Right cardiac atrium (tissue), 5 donors: ENCODE data around the gene LETM1. TPM values are rescaled to one million over a fixed set of nuclear protein-coding genes. Genes with fewer than 3 reads are reported as not detected.

ENCODE experiments used
- ATAC-seq, 2 donors: fragments of 200-7000 bp; cut with Tn5 transposase; one replicate each; pipeline versions ENCODE4 v1.8.0 to v1.9.1; 2020; ENCODE audit warnings: moderate library complexity in 2 of 2, mild to moderate bottlenecking in 1 of 2
- DNase-seq, 3 donors: peaks; one replicate each; pipeline ENCODE4 v3.0.0-alpha.2; 2020
- H3K27ac ChIP-seq: one replicate; pipeline ENCODE4 v1.5.1; 2013; ENCODE audit warnings: mild to moderate bottlenecking, low read length, control low read depth, moderate library complexity
- H3K27me3 ChIP-seq: one replicate; pipeline ENCODE4 v1.6.1; 2013; ENCODE audit not compliant: control insufficient read depth, insufficient read depth
- H3K4me1 ChIP-seq: one replicate; pipeline ENCODE4 v1.6.1; 2013; ENCODE audit warnings: low read length; ENCODE audit not compliant: control insufficient read depth, insufficient read depth
- H3K4me3 ChIP-seq: one replicate; pipeline ENCODE4 v1.5.1; 2013; ENCODE audit warnings: low read length, control low read depth
- H3K9me3 ChIP-seq: one replicate; pipeline ENCODE4 v1.6.1; 2013; ENCODE audit warnings: low read length; ENCODE audit not compliant: control insufficient read depth
- WGBS: extraction: QIAGEN DNeasy Blood & Tissue Kit; methylation state at CpG from one replicate; pipeline ENCODE4 v1.1.7; 2013; 5-methylcytosine and 5-hydroxymethylcytosine counted together
- intact Hi-C, 4 donors: fragments of 100-400 bp; cut with DNase I; formaldehyde crosslinking; loops; one replicate each; pipeline versions ENCODE4 v1.11.0 to v1.14.0; 2022 to 2023
- polyA plus RNA-seq: library from polyadenylated mRNA; stranded (reverse); fragments of 200-250 nt; gene quantifications from one replicate; pipeline ENCODE4 v1.2.3, GENCODE V29; 2013
- total RNA-seq, 4 donors: library from RNA; stranded (reverse); fragmentation: NEBNext Ultra II Directional; extraction: Animal tissue kit (Norgen Biotek cat#: 25700); gene quantifications; one replicate each; pipeline ENCODE4 v1.2.1, GENCODE V29; 2021
- donor health status: healthy with polysubstance abuse.
- donor health status: DM: no; HTN: yes; CAD: no.
- donor health status: DM: no; HTN: no; CAD: no.
- donor health status: DM: no; HTN: yes; CAD: no; lungs with severe emphysema.
- donor health status: DM: yes; HTN: yes; CAD: no.

Gene LETM1
- total and polyA plus RNA-seq, 5 donors: 19.3 to 41.7 (median 37.7) TPM

GRCh38 chr4:1873291-1873690 lies 17.3 kb upstream of the LETM1 start:
- ATAC-seq (no peak), DNase-seq (no peak)
- Histone ChIP-seq H3K4me1 (peaks cover 6% of the 10 kb centered on the region), H3K4me3 (no peak overlapping the region), H3K9me3 (no peaks in the 10 kb centered on the region), H3K27ac (no peak overlapping the region), H3K27me3 (no peaks in the 10 kb centered on the region)
- intact Hi-C loops: no loop called here
- WGBS: 78% methylated on average over 4 of the region's 4 CpGs

DNA sequence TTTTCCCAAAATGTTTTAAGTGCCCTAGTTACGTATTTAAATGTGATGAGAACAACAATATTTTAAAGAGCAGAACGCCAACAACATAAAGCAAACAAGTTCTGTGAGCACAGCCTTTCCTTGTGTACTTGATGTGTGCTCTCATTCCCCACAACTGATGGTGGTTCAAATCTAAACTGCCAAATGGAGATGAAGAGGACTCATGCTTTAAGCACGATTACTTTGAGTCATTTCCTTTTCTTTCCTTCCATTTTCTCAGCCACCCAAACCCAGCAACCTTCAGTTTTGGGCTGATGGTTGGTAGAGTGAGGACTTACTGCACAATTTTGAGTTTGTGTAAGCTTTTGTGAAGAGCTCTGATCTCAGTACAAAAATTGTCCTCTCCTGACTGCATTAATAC lies 16.9 kb upstream of the LETM1 start:
- no peaks in the 10 kb centered on the region for H3K9me3 ChIP-seq
- no peaks in the 10 kb centered on the region for H3K27me3 ChIP-seq
- 46% methylated on average over 3 of the region's 3 CpGs for WGBS
- DNase-seq (no peak), ATAC-seq (no peak)
- peaks cover 6% of the 10 kb centered on the region for H3K4me1 ChIP-seq
- no peak overlapping the region for H3K4me3 ChIP-seq
- intact Hi-C loops: no loop called here
- no peak overlapping the region for H3K27ac ChIP-seq

GRCh38 chr4:1871471-1872021 lies 15.6 kb upstream of the LETM1 start:
- Histone ChIP-seq H3K4me3 (peak overlapping the region; percentile 98), H3K9me3 (no peaks in the 10 kb centered on the region), H3K4me1 (peaks cover 6% of the 10 kb centered on the region), H3K27ac (peak overlapping the region; percentile 6), H3K27me3 (no peaks in the 10 kb centered on the region)
- under 1% methylated on average over 79 of the region's 79 CpGs for WGBS
- ATAC-seq (peak; percentile 8 to 17), DNase-seq (peak in 1 of 3 donors; percentile 47)
- intact Hi-C loops: no loop called here

GRCh38 chr4:1870578-1871443 lies 14.9 kb upstream of the LETM1 start, which contains the start of gene NSD2:
Gene NSD2 (plus strand): TSS chr4:1871393. CDS start chr4:1900655, 29,262 bp downstream.
- H3K27me3 ChIP-seq: no peaks in the 10 kb centered on the region
- peak; percentile 85 to 90 for ATAC-seq
- peak; percentile 91 to 96 (median 96) for DNase-seq
- under 1% methylated on average over 154 of the region's 155 CpGs for WGBS
- peaks cover 6% of the 10 kb centered on the region for H3K4me1 ChIP-seq
- intact Hi-C loops: no loop called here
- peak within 1 kb of the TSS; percentile 98 for H3K4me3 ChIP-seq
- peak within 1 kb of the TSS; percentile 80 for H3K27ac ChIP-seq
- no peaks in the 10 kb centered on the region for H3K9me3 ChIP-seq

DNA sequence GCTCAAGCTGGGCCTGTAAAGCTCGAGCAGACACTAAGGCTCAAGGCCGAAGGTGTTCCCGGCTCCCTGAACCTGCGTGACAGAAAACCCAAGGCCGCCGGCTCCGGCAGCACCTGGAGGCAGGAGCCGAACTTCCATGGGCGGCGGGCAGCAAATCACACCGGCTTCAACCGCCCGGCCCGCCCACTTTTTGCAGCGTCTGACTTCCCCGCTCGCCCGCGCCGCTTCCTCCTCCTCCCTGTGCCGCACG lies 14.3 kb upstream of the LETM1 start:
- Histone ChIP-seq H3K9me3 (no peaks in the 10 kb centered on the region), H3K4me3 (peak overlapping the region; percentile 98), H3K27me3 (no peaks in the 10 kb centered on the region), H3K4me1 (peaks cover 6% of the 10 kb centered on the region), H3K27ac (peak overlapping the region; percentile 80)
- DNase-seq (peak; percentile 84 to 94 (median 93)), ATAC-seq (peak; percentile 85 to 86)
- WGBS: under 1% methylated on average over 22 of the region's 22 CpGs
- intact Hi-C loops: no loop called here

DNA sequence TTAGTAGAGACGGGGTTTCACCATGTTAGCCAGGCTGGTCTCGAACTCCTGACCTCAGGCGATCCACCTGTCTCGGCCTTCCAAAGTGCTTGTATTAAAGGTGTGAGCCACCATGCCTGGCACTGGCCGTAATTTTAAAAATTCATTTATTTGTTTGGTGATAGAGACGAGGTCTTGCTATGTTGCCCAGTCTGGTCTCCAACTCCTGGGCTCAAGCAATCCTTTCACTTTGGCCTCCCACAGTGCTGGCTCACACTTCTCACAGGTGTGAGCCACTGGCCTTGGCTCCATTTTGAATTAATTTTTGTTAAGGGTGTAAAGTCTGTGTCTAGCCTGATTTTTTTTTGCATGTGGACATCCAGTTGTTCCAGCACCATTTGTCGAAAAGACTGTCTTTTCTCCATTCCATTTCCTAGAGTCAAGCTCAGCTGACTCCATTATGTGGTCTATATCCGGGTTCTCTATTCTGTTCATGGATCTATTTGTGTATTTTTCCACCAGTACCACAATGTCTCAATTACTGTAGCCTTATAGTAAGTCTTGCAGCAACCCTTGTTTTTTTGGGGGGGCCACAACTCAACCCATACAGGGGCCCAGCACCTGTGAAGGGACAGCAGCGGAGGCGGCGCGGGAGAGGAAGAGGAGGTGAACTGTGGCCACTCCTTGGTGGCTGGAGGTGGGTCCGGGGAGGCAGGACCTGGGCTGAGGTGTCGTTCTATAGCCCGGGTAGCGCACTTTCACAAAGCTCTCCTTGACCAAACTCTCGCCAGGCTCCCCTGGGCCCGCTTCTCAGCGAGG lies 13.8 kb upstream of the LETM1 start:
- Histone ChIP-seq H3K4me3 (peak overlapping the region; percentile 98), H3K9me3 (no peaks in the 10 kb centered on the region), H3K4me1 (peaks cover 6% of the 10 kb centered on the region), H3K27ac (peak overlapping the region; percentile 80), H3K27me3 (no peaks in the 10 kb centered on the region)
- intact Hi-C loops: no loop called here
- 56% methylated on average over 19 of the region's 19 CpGs for WGBS
- DNase-seq (peak in 2 of 3 donors; percentile 25 to 78), ATAC-seq (peak in 1 of 2 donors; percentile 13)

- WGBS: 93% methylated on average over 3 of the region's 3 CpGs
- DNase-seq (no peak), ATAC-seq (no peak)
- Histone ChIP-seq H3K4me1 (peaks cover 4% of the 10 kb centered on the region), H3K9me3 (no peaks in the 10 kb centered on the region), H3K27ac (no peak overlapping the region), H3K27me3 (no peaks in the 10 kb centered on the region), H3K4me3 (no peak overlapping the region)
- intact Hi-C loops: no loop called here
Measured at GRCh38 chr4:1868912-1869311, 13.0 kb upstream of the LETM1 start.

DNA sequence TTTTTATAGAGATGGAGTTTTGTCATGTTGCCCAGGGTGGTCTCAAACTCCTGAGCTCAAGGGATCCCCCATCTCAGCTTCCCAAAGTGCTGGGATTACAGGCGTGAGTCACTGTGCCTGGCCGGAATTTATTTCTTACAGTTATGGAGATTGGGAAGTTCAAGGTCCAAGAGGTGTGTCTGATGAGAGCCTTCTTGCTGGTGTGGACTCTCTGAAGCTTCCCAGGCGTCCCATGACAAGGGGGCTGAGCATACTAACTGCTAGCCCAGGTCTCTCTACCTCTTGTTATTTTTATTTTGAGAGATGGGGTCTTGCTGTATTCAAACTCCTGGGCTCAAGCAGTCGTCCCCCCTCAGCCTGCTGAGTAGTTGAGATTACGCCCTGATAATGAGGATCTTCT lies 12.3 kb upstream of the LETM1 start:
- Histone ChIP-seq H3K9me3 (no peaks in the 10 kb centered on the region), H3K27ac (no peak overlapping the region), H3K4me3 (no peak overlapping the region), H3K4me1 (peaks cover 4% of the 10 kb centered on the region), H3K27me3 (no peaks in the 10 kb centered on the region)
- intact Hi-C loops: no loop called here
- ATAC-seq (no peak), DNase-seq (no peak)
- WGBS: 65% methylated on average over 5 of the region's 5 CpGs

GRCh38 chr4:1866189-1866661 lies 10.3 kb upstream of the LETM1 start:
- intact Hi-C loops: no loop called here
- WGBS: 81% methylated on average over 7 of the region's 7 CpGs
- Histone ChIP-seq H3K27ac (no peak overlapping the region), H3K27me3 (no peaks in the 10 kb centered on the region), H3K4me1 (peaks cover 4% of the 10 kb centered on the region), H3K4me3 (no peak overlapping the region), H3K9me3 (no peaks in the 10 kb centered on the region)
- ATAC-seq (no peak), DNase-seq (no peak)

- Histone ChIP-seq H3K4me3 (no peak overlapping the region), H3K27ac (no peak overlapping the region), H3K27me3 (no peaks in the 10 kb centered on the region), H3K9me3 (no peaks in the 10 kb centered on the region), H3K4me1 (no peaks in the 10 kb centered on the region)
- ATAC-seq: no peak
- DNase-seq: peak in 1 of 3 donors; percentile 49
- intact Hi-C loops: no loop called here
- 81% methylated on average over 17 of the region's 17 CpGs for WGBS
Measured at GRCh38 chr4:1864076-1865008, 8.4 kb upstream of the LETM1 start.
